Activated CD8-positive, alpha-beta memory T cell treated with anti-CD3 and anti-CD28 coated beads, Interleukin-2, amount 10 ng/mL, durations not matched to agents 7 days and 5 days (primary cell): ENCODE results near the gene EHD4. TPM values are rescaled to one million over a fixed set of nuclear protein-coding genes. Genes with fewer than 3 reads are reported as not detected.

Experiments
- ATAC-seq: fragments of 150-1000 bp; cut with Tn5 transposase; one replicate; pipeline ENCODE4 v1.10.0; 2021; ENCODE audit warnings: moderate library complexity
- CTCF ChIA-PET: fragments of 350-600 bp; sonication (Branson Sonifier 250); formaldehyde crosslinking; loops from one replicate; lab custom pipeline; 2021; ENCODE audit warnings: antibody characterized with exemption; lab: Charles Lee
- DNase-seq: peaks from one replicate; pipeline ENCODE4 v3.0.0-alpha.2; 2020
- H3K27ac Mint-ChIP-seq: one replicate; pipeline ENCODE4 v1.8.0; 2021; ENCODE audit warnings: mild to moderate bottlenecking, mixed read lengths
- H3K27me3 Mint-ChIP-seq: one replicate; pipeline ENCODE4 v1.8.0; 2021; ENCODE audit warnings: mixed read lengths
- H3K36me3 Mint-ChIP-seq: one replicate; pipeline ENCODE4 v1.8.0; 2021; ENCODE audit warnings: mild to moderate bottlenecking, mixed read lengths
- H3K4me1 Mint-ChIP-seq: one replicate; pipeline ENCODE4 v1.8.0; 2021; ENCODE audit warnings: mixed read lengths
- H3K4me3 Mint-ChIP-seq: one replicate; pipeline ENCODE4 v1.8.0; 2021; ENCODE audit warnings: mild to moderate bottlenecking, moderate library complexity, mixed read lengths
- H3K9me3 Mint-ChIP-seq: one replicate; pipeline ENCODE4 v1.8.0; 2022; ENCODE audit warnings: low read depth, mixed read lengths
- total RNA-seq, 2 experiments: library from RNA; stranded (reverse); gene quantifications; one replicate each; pipeline ENCODE4 v1.2.3, GENCODE V29; 2021

EHD4 gene
- total RNA-seq, 2 experiments from 2014 or later, result 15.6 to 19.8 TPM

DNA sequence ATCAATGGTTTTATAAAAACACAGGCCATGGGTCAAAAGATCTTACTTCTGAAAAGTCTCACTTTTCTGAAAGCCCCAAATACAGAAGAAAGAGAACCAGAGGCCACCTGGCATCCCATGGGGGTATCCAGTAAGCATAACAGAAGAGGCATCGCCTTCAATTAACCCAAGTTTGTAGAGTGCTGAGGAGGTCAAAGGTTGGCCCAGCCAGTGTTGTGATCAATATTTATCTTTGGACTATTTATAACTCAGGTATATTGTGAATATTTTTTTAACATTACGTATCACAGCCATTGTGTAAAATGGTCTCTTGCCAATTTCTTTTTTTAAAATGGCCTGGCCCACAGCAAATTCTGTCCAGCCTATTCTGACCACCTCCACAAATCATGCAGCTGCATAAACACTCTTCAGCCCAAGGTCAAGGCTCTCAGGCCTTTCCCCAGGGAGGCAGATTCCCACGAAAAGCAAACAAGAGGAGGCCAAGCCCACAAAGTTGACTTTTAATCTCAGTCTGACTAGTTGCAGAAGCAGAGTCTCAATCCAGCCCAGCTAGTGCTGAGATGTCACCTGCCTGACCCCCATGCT lies 52.3 kb downstream of the EHD4 start:
- DNase-seq, result no peak
- no peak overlapping the region for H3K4me3 Mint-ChIP-seq
- H3K4me1 Mint-ChIP-seq, result peaks cover 18% of the 10 kb centered on the region
- H3K27ac Mint-ChIP-seq, result no peak overlapping the region
- no peaks in the 10 kb centered on the region for H3K27me3 Mint-ChIP-seq
- no peaks in the 10 kb centered on the region for H3K9me3 Mint-ChIP-seq
- CTCF ChIA-PET, result interaction anchor here (1.0 kb wide), 1 partner anchor 17 kb away, joined by 3 read pairs; no protein-coding TSS in a partner anchor
- ATAC-seq, result no peak
- H3K36me3 Mint-ChIP-seq, result peaks cover 9% of the 10 kb centered on the region

- CTCF ChIA-PET, result interaction anchor here (1.0 kb wide), 1 partner anchor 18 kb away, joined by 3 read pairs; no protein-coding TSS in a partner anchor
- no peaks in the 10 kb centered on the region for H3K27me3 Mint-ChIP-seq
- no peak overlapping the region for H3K27ac Mint-ChIP-seq
- peaks cover 9% of the 10 kb centered on the region for H3K36me3 Mint-ChIP-seq
- H3K4me1 Mint-ChIP-seq, result peaks cover 15% of the 10 kb centered on the region
- no peak for DNase-seq
- H3K4me3 Mint-ChIP-seq, result no peak overlapping the region
- no peaks in the 10 kb centered on the region for H3K9me3 Mint-ChIP-seq
- ATAC-seq, result no peak
Measured at GRCh38 chr15:41919201-41919820, 53.0 kb downstream of the EHD4 start.

DNA sequence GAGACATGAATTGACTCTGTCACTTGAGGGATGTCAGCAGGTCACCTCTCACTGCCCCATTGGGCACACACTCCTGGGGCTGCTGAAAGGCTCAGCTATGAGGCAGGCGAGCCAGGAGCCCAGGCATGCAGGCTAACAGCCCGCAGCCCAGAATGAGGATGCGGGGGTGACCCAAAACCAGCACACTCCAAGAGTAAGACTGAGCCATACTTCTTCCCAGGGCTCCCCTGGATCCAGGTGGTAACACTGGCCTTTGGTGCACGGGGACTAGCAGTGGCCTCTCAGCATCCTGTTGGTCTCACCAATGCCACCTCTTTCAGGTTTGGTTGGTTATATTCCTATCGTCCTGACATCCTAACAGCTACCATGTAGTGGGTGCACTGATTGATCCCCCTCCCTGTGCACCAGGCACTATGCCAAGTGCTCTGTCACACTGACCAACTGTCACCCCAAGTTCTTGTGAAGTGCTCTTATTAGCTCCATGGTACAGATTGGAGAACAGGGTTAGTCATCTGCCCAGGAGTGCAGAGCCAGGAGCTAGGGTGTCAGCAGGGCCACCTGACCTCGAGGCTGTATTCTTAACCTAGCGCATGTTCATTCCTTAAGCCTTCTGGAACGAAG lies 53.7 kb downstream of the EHD4 start:
- ATAC-seq, result no peak
- Mint-ChIP-seq H3K36me3 (peaks cover 10% of the 10 kb centered on the region), H3K9me3 (no peaks in the 10 kb centered on the region), H3K4me3 (no peak overlapping the region), H3K27ac (no peak overlapping the region), H3K4me1 (peaks cover 10% of the 10 kb centered on the region), H3K27me3 (no peaks in the 10 kb centered on the region)
- no peak for DNase-seq
- CTCF ChIA-PET, result interaction anchor here (1.0 to 1.2 kb wide), 2 partner anchors 18 to 19 kb away, joined by 3 read pairs; no protein-coding TSS in a partner anchor

DNA sequence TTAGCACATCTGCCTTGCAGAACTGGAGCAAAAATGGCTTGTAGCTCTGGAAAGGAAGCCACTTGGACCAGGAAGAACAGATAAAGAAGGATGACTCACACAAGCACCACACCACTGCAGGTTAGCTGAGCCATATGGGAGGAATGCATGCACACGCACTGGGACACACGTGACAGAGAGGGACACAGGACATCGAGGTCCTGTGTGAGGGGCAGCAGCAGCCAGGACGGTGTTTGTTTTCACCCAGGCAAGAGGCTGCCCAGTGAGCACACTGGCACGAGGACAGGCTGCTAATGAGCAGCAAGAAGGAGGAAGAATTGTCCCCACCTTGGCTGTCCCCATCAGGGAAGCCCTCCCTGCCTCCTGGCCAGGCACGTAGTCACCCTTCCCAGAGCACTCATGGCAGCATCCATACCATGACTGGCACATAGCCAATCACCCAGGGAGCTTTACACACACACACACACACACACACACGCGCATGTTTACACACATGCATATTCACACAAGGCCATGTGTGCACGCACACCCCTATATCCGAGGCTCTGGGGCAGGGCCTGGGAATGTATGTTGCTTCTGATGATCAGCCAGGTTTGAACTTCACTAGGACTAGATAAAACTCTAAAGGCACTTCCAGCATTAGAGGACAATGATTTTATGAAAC lies 54.5 kb downstream of the EHD4 start:
- H3K9me3 Mint-ChIP-seq, result no peaks in the 10 kb centered on the region
- H3K27ac Mint-ChIP-seq, result no peak overlapping the region
- no peak for ATAC-seq
- H3K4me1 Mint-ChIP-seq, result peaks cover 9% of the 10 kb centered on the region
- no peaks in the 10 kb centered on the region for H3K27me3 Mint-ChIP-seq
- H3K4me3 Mint-ChIP-seq, result no peak overlapping the region
- peaks cover 10% of the 10 kb centered on the region for H3K36me3 Mint-ChIP-seq
- DNase-seq, result no peak
- CTCF ChIA-PET, result interaction anchor here (1.1 to 1.2 kb wide), 2 partner anchors 13 to 19 kb away, joined by 3 to 5 read pairs; no protein-coding TSS in a partner anchor

DNA sequence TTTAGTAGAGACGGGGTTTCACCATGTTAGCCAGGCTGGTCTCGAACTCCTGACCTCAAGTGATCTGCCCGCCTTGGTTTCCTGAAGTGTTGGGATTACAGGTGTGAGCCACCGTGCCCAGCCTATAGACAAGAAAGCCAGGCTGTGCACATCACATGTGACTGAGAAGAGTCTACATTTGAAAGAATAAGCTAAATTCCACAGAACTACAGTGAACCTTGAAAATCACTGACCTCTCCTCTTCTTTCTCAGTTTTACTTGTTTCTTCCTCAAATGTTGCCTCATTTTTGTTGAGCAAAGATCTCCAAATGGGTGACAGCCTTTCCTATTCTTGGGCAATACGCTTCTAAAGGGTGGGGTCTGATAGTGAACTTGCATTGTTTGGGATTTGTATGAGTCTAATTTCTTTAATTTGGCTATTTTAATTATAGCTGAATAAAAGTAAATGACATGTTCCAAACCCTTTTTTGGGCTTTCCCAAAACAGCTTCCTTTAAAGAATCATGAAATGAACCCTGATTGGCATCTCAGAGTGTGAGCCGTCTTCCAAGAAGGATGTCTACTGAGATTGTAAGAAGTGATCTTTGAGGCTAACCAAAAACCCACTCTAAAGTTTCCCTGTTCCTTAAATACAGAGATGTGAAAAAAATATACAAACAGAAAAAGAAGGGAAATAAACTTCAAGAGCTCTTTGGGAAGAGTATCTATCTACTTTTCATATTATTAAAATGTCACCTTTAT lies 56.9 kb downstream of the EHD4 start:
- Mint-ChIP-seq H3K4me1 (peaks cover 9% of the 10 kb centered on the region), H3K27ac (no peak overlapping the region), H3K36me3 (peaks cover 12% of the 10 kb centered on the region), H3K27me3 (no peaks in the 10 kb centered on the region), H3K9me3 (no peaks in the 10 kb centered on the region), H3K4me3 (no peak overlapping the region)
- ATAC-seq, result no peak
- CTCF ChIA-PET, result interaction anchor here (1.0 to 2.8 kb wide), 4 partner anchors 7 to 74 kb away, joined by 3 to 16 read pairs (median 4); no protein-coding TSS in a partner anchor
- no peak for DNase-seq

- DNase-seq, result no peak
- H3K27me3 Mint-ChIP-seq, result no peaks in the 10 kb centered on the region
- H3K9me3 Mint-ChIP-seq, result no peaks in the 10 kb centered on the region
- H3K27ac Mint-ChIP-seq, result no peak overlapping the region
- ATAC-seq, result no peak
- CTCF ChIA-PET, result interaction anchor here (0.6 to 2.8 kb wide), 4 partner anchors 9 to 145 kb away, joined by 3 to 16 read pairs (median 4); no protein-coding TSS in a partner anchor
- peaks cover 9% of the 10 kb centered on the region for H3K4me1 Mint-ChIP-seq
- H3K36me3 Mint-ChIP-seq, result peaks cover 14% of the 10 kb centered on the region
- H3K4me3 Mint-ChIP-seq, result no peak overlapping the region
Measured at GRCh38 chr15:41914411-41914810, 57.9 kb downstream of the EHD4 start.

DNA sequence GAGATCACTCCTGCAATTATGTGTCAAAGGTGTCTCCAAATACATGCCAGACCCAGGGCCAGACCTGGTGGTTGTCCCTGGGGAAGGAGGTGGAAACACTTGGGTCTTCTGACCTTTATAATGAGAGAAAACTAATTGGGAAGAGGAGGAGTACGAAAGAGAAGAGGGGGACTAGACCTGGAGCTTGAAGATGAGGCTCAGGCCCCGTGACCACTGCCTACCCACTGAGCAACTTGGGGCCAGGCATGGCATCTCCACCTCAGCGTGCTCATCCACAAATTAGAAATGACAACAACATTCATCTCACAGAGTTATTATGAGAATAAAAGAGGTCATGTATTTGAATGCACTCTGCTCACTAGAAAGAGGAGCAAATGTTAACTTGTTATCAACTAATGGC lies 59.1 kb downstream of the EHD4 start:
- DNase-seq (no peak), ATAC-seq (no peak)
- Mint-ChIP-seq H3K9me3 (no peaks in the 10 kb centered on the region), H3K27me3 (no peaks in the 10 kb centered on the region), H3K27ac (no peak overlapping the region), H3K4me3 (no peak overlapping the region), H3K4me1 (peaks cover 9% of the 10 kb centered on the region), H3K36me3 (peaks cover 19% of the 10 kb centered on the region)
- CTCF ChIA-PET, result interaction anchor here (1.6 to 1.9 kb wide), 2 partner anchors 9 to 101 kb away, joined by 4 to 7 read pairs; no protein-coding TSS in a partner anchor

- Mint-ChIP-seq H3K27me3 (no peaks in the 10 kb centered on the region), H3K9me3 (no peaks in the 10 kb centered on the region), H3K4me3 (no peak overlapping the region), H3K4me1 (peaks cover 5% of the 10 kb centered on the region), H3K36me3 (peaks cover 29% of the 10 kb centered on the region), H3K27ac (no peak overlapping the region)
- no peak for ATAC-seq
- no peak for DNase-seq
- CTCF ChIA-PET, result no interaction called here
Measured at GRCh38 chr15:41911691-41912345, 60.5 kb downstream of the EHD4 start.

GRCh38 chr15:41908736-41909461 lies 63.5 kb downstream of the EHD4 start:
- peaks cover 3% of the 10 kb centered on the region for H3K9me3 Mint-ChIP-seq
- peaks cover 33% of the 10 kb centered on the region for H3K36me3 Mint-ChIP-seq
- no peak for ATAC-seq
- no peak overlapping the region for H3K27ac Mint-ChIP-seq
- CTCF ChIA-PET, result interaction anchor here (0.7 to 1.9 kb wide), 4 partner anchors 7 to 28 kb away, joined by 3 to 4 read pairs (median 3); no protein-coding TSS in a partner anchor
- no peak overlapping the region for H3K4me3 Mint-ChIP-seq
- peaks cover 10% of the 10 kb centered on the region for H3K4me1 Mint-ChIP-seq
- DNase-seq, result no peak
- H3K27me3 Mint-ChIP-seq, result no peaks in the 10 kb centered on the region

- ATAC-seq, result no peak
- CTCF ChIA-PET, result interaction anchor here (1.5 to 1.9 kb wide), 4 partner anchors 9 to 135 kb away, joined by 3 to 7 read pairs (median 4); no protein-coding TSS in a partner anchor
Measured at GRCh38 chr15:41907141-41907540, 65.2 kb downstream of the EHD4 start.

DNA sequence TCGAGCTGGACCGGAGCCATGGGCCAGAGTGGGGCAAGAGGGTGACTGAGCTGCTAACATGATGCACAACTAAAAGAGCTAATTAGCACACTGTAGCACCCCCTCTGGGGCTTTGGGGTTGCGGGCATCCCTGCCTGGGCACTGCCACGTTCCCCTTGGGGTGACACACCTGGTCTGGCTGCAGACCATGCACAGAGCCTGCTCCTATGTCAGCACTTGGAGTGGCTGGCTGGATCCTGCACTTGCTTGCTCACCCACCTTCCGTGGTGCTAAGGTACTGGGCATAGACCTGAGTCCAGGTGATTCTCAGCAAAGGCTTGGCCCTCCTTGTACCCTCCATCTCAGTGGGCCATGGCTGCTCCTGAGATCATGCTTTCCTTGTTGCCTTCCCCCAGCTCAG lies 65.7 kb downstream of the EHD4 start:
- no peak overlapping the region for H3K4me3 Mint-ChIP-seq
- CTCF ChIA-PET, result interaction anchor here (1.5 to 1.7 kb wide), 3 partner anchors 83 to 134 kb away, joined by 3 to 7 read pairs (median 3); no protein-coding TSS in a partner anchor
- H3K9me3 Mint-ChIP-seq, result peaks cover 3% of the 10 kb centered on the region
- H3K36me3 Mint-ChIP-seq, result peaks cover 33% of the 10 kb centered on the region
- ATAC-seq (no peak), DNase-seq (no peak)
- H3K27ac Mint-ChIP-seq, result no peak overlapping the region
- H3K4me1 Mint-ChIP-seq, result peaks cover 10% of the 10 kb centered on the region
- no peaks in the 10 kb centered on the region for H3K27me3 Mint-ChIP-seq

More at GRCh38 chr15:41907141-41907540, 65.2 kb downstream of the EHD4 start:
- Mint-ChIP-seq H3K9me3 (peaks cover 3% of the 10 kb centered on the region), H3K27ac (no peak overlapping the region), H3K27me3 (no peaks in the 10 kb centered on the region), H3K4me3 (no peak overlapping the region), H3K36me3 (peaks cover 33% of the 10 kb centered on the region), H3K4me1 (peaks cover 10% of the 10 kb centered on the region)
- DNase-seq, result no peak
